HL-60/S4 treated with phorbol 12-myristate 13-acetate at 8.2 ng/mL for 4 days and 3 days (cell line): ENCODE measurements around the gene KLF6.

Source experiments
- in situ Hi-C: fragments of 300-500 bp; cut with MboI; formaldehyde crosslinking; loops from 2 replicates; pipeline ENCODE4 v1.15.0; 2022; ENCODE audit warnings: low sequenced_read_pairs

The KLF6 gene

GRCh38 chr10:3812141-3812540, 27.1 kb upstream of the KLF6 start:
- in situ Hi-C loops: no loop called here

DNA sequence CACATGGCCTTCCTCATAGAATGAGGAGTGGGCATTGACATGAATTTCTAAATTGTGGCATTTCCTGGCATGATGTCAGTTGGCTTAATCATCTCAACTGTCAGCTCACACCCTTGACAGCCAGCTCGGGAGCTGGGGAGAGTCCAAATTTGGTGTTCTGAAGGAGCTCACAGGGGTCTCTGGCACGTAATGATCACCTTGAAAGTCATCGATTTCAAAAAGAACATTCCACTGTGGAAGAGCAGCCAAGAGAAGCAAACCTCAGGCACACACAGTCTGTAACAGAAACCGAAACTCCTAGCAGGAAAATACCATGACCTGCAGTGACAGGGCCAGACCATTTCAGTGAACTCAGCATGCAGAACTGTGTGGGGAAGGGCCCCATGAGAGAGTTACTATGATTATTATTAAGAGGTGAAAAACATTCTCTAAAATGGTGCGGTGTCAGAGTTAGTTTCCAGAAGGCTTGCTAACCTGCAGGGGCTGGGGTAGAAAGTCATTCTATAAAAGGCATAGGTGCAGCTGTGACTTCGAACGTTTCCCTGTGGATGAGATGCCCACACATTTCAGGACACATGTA, 26.4 kb upstream of the KLF6 start:
- in situ Hi-C loops: no loop called here

DNA sequence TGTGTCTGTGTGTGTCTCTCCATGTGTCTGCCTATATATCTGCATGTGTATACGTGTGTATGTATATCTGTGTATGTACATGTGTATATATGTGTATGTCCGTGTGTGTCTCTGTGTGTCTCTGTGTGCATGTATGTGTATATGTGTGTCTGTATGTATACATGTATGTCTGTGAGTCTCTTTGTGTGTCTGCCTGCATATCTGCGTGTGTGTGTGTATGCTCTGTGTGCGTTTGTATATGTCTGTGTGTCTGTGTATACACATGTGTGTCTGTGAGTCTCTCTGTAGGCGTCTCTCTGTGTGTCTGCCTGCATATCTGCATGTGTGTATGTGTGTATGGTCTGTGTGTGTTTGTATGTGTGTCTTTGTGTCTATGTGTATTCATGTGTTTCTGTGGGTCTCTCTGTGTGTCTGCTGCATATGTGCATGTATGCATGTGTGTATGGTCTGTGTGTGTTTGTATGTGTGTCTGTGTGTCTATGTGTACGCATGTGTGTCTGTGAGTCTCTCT, 23.7 kb upstream of the KLF6 start:
- in situ Hi-C loops: no loop called here

DNA sequence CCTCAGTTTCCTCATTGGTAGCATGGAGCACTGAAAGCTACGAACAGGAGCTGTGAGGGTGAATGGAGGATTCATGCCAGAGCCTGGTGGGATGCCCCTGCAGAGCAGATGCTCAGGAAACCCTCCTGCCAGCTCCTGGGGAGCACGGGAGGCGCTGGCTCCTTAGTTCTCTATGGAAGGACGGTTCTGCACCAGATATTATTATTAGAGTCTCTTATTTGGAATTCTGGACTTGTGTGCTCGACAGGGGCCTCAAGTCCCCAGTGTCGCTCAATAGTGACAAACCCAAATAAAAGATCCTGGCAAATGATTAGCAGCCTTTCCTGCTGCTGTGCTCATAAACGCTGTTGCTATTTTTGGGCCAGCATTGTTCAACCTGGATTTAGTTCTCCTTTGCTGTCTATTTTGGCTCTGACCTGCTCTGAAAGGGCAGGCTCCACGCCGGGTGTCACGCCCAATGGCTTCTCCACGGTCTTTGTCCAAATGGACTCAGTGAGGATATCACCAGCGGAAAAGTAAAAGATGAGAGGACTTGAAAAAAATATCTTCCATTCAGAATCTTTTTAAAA, 23.0 kb upstream of the KLF6 start:
- in situ Hi-C loops: no loop called here

GRCh38 chr10:3807211-3807927, 22.4 kb upstream of the KLF6 start:
- in situ Hi-C loops: no loop called here

- in situ Hi-C loops: no loop called here
These were observed 21.6 kb upstream of the KLF6 start for GRCh38 chr10:3806603-3807002.

DNA sequence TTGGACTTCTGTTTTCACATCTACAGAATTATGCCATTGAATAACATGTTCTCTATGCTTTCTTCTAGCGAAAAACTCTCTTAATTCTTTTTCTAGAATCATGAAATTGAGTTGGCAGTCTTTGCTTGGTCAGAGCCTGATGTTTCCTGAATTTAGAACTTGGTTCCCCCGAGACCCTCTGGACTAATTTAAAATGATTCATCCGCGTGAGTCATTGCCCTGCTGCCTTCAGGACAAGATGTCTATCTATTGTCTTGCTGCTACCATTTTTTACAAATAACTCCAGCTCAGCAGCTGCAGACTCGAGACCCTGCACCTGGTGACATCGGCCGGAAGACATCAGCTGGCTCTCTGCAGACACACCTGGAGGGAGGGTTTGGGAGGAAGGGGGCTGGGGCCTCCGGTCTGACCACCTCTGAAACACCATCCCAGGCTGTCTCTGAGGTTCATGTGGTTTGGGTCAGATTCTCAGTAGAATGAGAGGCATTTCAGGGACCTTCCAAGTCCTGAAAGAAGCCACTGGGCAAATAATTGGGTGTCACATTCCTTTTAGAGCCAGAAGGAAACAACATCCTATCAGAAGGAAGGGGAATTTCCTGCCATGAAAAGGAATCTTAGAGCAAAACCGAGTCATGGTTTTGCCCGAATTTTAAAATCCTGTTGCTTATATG, 20.9 kb upstream of the KLF6 start:
- in situ Hi-C loops: no loop called here

DNA sequence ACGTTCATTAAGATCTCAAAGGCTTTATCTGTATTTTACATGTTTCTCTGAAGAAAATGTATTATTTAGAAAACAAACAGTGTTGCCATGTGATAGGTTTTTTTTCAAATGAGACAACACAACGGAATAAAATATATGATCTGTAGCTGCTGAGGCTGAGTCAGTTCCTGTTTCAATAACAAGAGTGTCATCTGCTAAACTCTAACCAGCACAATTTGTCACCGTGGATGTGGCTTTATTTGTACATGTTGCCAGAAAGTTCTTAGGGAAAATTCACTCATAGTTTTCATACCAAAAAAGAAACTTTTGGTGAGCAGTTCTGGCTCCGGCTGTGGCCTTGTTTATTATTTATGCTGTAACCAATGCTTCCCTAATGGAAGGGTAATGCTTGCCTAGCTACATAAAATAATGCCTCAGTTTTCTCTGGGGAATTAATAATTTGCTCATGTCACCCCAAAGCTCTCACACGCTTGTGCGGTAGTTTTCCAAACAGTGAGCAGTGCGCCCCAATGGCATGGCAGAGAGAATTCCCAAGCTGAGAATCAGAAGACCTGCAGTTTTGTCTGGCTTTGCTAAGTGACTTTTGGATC, 20.3 kb upstream of the KLF6 start:
- in situ Hi-C loops: no loop called here

DNA sequence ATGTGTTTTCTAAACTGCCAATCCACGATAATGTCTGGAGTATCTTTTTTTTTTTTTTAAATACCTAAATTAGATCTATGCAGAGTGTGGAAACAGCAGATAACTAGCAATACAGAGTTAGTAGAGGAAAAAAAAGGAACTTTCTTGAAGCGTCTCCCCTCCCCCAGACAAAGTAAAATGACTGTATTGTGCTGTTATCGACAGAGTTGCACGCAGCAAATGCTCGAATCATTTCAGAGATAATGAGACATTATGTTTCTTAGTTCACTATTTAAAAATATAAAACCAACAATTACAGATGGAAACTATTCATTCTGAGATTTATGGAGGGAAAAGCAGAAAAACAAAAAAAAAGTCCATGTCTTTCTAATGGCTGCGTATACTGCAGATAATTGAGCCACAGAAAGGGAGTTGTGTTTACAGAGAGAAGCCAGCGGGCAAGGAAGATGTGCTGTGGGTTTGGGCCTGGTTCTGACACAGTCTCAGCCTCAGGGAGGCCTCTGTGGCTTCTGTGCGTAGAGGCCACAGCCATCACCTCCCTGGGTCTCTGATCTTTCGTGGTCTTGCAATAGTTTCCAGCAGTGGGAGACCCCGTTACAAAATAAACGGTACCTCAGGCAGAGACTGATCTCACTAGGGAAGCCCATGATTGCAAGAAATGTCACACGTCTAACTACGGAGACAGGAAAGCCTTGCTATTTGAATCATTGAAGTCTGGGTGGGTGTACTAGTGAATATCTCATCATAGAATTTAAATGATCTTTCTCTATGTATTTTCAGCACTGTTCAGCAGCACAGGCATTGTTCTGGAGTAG, 19.1 kb upstream of the KLF6 start:
- in situ Hi-C loops: no loop called here

DNA sequence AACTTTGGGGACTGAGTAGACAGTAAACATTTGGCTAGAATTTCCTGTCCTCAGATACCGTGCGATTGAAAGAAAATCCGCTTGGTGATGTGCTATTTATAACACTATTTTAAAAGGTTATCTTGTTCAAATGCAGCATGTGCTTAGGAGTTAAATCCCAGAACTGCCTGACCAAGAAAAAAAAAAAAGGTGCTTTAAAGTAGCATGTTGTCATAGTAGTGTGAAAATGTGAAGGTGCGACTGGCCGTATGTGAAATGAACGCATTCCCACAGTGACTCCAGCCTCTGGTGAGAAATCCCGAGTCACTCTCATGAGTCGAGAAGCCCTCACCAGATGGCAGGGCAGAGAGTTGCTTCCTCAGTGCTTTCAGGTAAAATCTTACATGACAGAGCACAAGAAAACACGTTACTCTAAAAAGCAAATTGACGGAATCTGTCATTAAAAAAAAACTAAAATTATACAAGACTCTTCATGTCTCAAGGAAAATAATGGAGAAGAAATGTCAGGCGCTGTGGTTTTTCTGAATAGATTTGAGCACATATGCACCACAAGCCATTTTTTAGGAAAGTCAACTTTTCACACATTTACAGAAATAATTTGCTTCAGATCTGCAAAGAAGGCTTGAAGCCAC, 18.4 kb upstream of the KLF6 start:
- in situ Hi-C loops: no loop called here

GRCh38 chr10:3802526-3803265, 17.7 kb upstream of the KLF6 start:
- in situ Hi-C loops: no loop called here

DNA sequence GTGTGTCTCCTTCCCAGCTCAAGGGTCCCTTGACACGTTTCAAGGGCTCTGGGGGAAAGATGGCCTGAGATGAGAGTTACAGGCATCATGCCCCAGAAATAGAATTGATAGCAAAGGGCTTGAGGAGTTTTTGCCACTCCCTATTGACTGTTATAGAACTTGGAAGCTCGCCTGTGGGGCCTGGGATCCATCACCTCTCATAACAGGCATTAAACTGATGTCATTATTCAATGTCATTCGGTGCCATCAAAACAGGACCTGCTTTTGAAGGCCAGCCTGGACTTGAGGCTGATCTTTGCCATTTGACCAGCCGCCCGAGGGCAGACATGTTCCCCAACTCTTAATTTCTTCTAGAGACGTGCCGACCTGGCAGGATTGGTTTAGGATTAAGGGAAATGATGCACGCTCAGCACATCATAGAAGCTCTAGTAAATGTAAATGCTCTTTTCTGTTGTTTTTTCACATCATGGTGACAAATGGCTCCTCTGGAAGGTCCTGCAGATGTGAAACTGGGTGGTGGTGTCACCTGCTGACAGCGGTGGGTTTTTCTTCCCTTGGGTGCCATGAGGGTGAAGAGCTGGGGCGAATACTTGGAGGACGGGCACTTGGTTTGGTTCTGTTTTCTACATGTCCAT, 16.7 kb upstream of the KLF6 start:
- in situ Hi-C loops: no loop called here

GRCh38 chr10:3800586-3800985, 15.6 kb upstream of the KLF6 start:
- in situ Hi-C loops: no loop called here

DNA sequence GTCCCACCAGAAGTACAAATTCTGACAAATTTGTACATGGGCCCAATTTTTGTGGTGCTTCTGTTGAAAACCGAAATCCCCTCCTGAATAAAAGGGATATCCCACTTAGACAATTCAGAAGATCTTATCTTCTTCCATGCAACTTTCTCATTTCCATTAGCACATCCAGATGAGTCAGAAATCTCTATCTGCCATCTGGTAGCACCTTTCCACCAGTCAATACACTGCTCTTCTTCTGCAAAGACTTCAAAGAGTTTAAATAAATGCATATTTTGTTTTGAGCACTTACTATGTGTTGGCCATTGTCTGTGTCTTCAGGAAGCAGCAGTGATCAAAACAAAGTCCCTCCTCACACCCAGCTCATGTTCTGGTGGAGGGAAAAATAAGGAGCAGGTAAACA, 12.7 kb upstream of the KLF6 start:
- in situ Hi-C loops: no loop called here

DNA sequence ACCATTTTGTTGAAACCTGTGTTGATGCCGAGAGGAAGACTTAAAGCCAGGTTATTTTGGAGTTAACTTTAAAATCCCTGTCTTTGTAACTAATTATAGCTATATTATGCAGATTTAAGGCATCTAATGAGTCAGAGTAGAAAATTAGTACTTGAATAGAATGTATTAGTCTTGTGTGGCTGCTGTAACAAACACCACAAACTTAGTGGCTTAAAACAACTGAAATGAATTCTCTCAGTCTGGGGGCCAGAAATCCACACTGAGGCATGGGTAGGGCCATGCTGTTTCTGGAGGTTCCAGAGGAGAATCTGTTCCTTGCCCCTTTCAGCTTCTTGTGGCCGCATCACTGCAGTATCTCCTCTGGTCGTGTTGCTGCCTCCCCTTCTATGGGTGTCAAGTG, 8.5 kb upstream of the KLF6 start:
- in situ Hi-C loops: no loop called here

DNA sequence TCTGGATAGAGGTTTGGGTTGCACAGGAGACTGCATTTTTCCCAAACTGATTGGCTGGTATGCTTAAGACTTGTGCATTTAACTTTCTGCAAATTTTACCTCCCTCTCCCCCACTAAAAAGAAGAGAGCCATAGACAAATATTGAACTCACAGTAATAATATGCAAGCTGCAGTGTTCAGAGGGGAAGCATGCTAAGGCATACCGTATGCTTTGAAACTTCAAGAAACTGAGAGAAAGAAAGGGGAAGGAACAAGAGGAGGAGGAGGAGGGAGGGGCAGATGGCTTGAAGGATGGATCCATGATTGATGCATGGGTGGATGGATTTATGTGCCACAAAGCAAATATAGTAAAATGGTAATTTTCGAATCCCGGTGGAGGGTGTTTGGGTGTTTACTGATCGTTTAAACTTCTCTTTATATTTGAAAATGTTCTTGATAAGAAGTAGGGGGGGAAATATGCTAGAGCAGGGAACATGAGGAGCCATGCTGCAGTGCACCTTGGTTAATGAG, 7.8 kb upstream of the KLF6 start:
- in situ Hi-C loops: no loop called here

- in situ Hi-C loops: no loop called here
These were observed 7.1 kb upstream of the KLF6 start for GRCh38 chr10:3791974-3792633.

- in situ Hi-C loops: no loop called here
These were observed 5.8 kb upstream of the KLF6 start for GRCh38 chr10:3790858-3791257.
